ENCODE results near the gene MTOR.

GRCh38 chr1:11279630-11280029 lies 17.3 kb upstream of the MTOR start:
- TF ChIP-seq, protein P1, sequence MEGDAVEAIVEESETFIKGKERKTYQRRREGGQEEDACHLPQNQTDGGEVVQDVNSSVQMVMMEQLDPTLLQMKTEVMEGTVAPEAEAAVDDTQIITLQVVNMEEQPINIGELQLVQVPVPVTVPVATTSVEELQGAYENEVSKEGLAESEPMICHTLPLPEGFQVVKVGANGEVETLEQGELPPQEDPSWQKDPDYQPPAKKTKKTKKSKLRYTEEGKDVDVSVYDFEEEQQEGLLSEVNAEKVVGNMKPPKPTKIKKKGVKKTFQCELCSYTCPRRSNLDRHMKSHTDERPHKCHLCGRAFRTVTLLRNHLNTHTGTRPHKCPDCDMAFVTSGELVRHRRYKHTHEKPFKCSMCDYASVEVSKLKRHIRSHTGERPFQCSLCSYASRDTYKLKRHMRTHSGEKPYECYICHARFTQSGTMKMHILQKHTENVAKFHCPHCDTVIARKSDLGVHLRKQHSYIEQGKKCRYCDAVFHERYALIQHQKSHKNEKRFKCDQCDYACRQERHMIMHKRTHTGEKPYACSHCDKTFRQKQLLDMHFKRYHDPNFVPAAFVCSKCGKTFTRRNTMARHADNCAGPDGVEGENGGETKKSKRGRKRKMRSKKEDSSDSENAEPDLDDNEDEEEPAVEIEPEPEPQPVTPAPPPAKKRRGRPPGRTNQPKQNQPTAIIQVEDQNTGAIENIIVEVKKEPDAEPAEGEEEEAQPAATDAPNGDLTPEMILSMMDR (IDR thresholded peaks at IDR 0.05) = no peak
- no peak for TF ChIP-seq EZH2 (IDR thresholded peaks at IDR 0.05; ENCODE audit: borderline replicate concordance, insufficient read depth, low read depth, low read length, poor library complexity, severe bottlenecking)
